OCI-M2 (cell line): Measurements from ENCODE around the gene AURKB.
"Not testable (repeated sequence)": the region's sequence is repeated elsewhere in the genome, so short reads cannot be mapped to it uniquely, and the experiment has no call there.

Source experiments
- DNase-seq: peaks from one replicate; lab custom pipeline; 2025; ENCODE audit not compliant: unreplicated experiment; lab: John Stamatoyannopoulos, UW

The AURKB gene

GRCh38 chr17:8225813-8226535 lies 15.6 kb upstream of the AURKB start:
- peak; percentile 92 for DNase-seq

- no peak for DNase-seq
These were observed 14.8 kb upstream of the AURKB start for GRCh38 chr17:8224891-8225812.

- DNase-seq: peak; percentile 85
These were observed 13.2 kb upstream of the AURKB start for GRCh38 chr17:8223356-8224126.

- peak; percentile 61 for DNase-seq
These were observed 12.4 kb upstream of the AURKB start for GRCh38 chr17:8222630-8223355.

- DNase-seq: no peak
These were observed 11.9 kb upstream of the AURKB start for GRCh38 chr17:8222380-8222629.

- DNase-seq: peak; percentile 88
These were observed 11.4 kb upstream of the AURKB start for GRCh38 chr17:8221663-8222379.

GRCh38 chr17:8220783-8221662 lies 10.6 kb upstream of the AURKB start:
- DNase-seq: peak; percentile 60

GRCh38 chr17:8214000-8214399 lies 3.6 kb upstream of the AURKB start:
- not testable (repeated sequence) for DNase-seq

- no peak for DNase-seq
These were observed 2.2 kb upstream of the AURKB start for GRCh38 chr17:8212312-8213180.

GRCh38 chr17:8210761-8211458 lies 535 bp upstream of the AURKB start:
- no peak for DNase-seq

- no peak for DNase-seq
These were observed 3.8 kb downstream of the AURKB start for GRCh38 chr17:8206536-8206935.

GRCh38 chr17:8204761-8205555 lies 5.4 kb downstream of the AURKB start:
- no peak for DNase-seq

- peak; percentile 36 for DNase-seq
These were observed 18.1 kb downstream of the AURKB start for GRCh38 chr17:8192070-8192815.

GRCh38 chr17:8190506-8190905 lies 19.9 kb downstream of the AURKB start:
- no peak for DNase-seq

- DNase-seq: peak; percentile 46
These were observed 20.5 kb downstream of the AURKB start, which contains the start of gene BORCS6 for GRCh38 chr17:8189711-8190477. BORCS6 (minus strand) TSS chr17:8190180; CDS start chr17:8190140, 40 bp downstream.
